ENCODE measurements around the gene PEX5L.
A peak's percentile ranks its signal among the peaks of the same experiment; 100 is the strongest.

PEX5L gene

GRCh38 chr3:179955286-179955685 lies 81.5 kb downstream of the PEX5L start:
- no peak for DNase-seq

- no peak for DNase-seq
Observed at GRCh38 chr3:179953993-179954870, 82.5 kb downstream of the PEX5L start.

DNA sequence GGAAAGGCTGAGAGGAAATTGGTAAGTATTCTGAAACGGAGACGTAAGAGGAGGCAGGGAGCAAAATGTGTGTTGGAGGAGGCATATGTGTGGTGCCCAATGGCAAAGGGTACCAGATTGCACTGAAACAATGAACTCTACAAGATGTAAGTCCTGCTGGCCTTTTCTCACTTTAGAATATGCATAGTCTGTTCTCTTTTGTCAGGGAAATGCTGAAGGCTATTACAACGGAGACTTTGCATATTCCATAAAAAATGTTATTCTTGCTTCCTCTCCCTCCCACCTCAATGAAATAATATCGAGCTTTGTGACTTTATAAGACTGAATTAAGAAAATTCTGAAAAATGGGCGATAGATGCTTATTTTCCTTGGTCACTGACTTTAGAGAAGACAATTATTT lies 85.9 kb downstream of the PEX5L start:
- DNase-seq: no peak

DNA sequence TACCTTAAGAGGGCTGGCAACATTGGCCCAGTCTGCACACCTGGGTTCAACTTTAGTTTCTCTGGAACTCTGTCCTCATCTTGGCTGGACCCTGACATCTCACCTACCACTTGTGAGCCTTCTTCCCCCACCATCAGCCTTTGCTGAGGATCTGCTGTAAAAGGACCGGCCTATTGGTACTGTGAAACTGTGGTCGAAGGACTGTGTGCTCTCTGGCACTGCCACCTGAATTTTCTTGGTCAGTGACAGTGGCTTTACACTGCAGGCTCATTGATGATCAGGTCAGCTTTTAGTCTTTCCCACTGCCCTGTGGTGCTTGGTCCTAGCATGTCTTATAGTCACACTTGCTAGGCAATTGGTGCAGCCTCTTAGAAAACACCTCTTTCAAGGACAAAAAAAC lies 86.9 kb downstream of the PEX5L start:
- DNase-seq: no peak

DNA sequence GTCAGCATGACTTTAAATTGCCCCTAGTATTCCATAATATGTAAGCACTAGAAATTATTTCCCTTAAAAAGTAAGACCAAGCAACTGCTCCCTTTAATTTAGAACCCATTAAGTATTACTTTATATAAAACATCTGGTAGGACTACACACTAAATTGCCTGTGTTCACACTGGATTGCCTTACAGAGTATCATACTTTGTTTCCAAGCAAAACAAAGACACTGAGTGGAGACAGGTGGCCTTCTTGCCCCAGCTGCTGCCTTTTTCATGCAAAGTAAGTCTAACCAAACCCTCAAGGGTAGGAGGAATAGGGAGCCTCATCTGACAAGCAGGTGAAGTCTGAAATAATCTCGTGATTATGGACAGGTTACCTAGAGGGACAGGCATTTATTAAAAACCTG lies 87.3 kb downstream of the PEX5L start:
- peak; percentile 89 for DNase-seq

- DNase-seq: no peak
Observed at GRCh38 chr3:179948740-179949139, 88.0 kb downstream of the PEX5L start.

DNA sequence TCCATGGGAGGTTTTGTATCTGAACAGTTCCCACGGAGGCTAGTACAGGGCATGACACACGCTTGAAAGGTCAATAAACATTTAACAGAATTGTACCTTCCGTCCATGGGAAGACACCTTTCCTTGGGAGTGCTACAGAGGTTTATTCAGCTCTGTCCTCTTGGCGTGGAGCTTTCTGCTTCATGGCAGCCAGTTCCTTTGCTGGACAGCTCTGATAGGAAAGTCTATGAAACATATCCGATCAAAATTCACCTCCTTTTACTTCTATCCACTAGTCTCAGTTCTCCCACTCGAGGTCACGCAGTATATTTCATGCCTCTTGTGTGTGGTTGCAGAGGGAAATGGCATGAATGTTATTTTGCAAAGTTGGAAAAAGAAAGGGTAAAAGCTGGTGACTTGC lies 91.2 kb downstream of the PEX5L start:
- no peak for DNase-seq

GRCh38 chr3:179943117-179943880 lies 93.4 kb downstream of the PEX5L start:
- no peak for DNase-seq

GRCh38 chr3:179942553-179943075 lies 94.1 kb downstream of the PEX5L start:
- no peak for DNase-seq

- no peak for DNase-seq
Observed at GRCh38 chr3:179935710-179936109, 101.0 kb downstream of the PEX5L start.

- DNase-seq: peak; percentile 27
Observed at GRCh38 chr3:179933914-179934313, 102.8 kb downstream of the PEX5L start.

DNA sequence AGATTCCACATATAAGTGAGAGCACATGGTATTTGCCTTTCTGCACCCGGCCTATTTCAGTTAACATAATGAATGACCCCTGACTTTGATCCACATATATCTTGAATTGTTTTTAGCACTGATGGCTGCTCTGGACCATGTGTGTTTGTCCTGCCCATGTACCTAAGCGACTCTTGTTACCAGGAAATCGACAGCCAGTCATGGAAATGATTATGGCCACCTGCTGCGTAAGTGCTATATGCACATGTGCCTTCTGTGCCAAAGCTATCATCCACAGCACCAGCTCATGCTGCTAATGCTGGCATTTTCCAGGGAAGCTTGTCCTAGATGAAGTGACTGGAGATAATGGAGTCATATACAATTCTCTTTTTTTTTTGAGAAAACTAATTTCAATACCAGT lies 103.7 kb downstream of the PEX5L start:
- peak; percentile 93 for DNase-seq

- no peak for DNase-seq
Observed at GRCh38 chr3:179932674-179933073, 104.1 kb downstream of the PEX5L start.

- peak; percentile 52 for DNase-seq
Observed at GRCh38 chr3:179929091-179929529, 107.6 kb downstream of the PEX5L start.

GRCh38 chr3:179927191-179927590 lies 109.5 kb downstream of the PEX5L start:
- no peak for DNase-seq

- no peak for DNase-seq
Observed at GRCh38 chr3:179921951-179922350, 114.8 kb downstream of the PEX5L start.

- no peak for DNase-seq
Observed at GRCh38 chr3:179921500-179921899, 115.2 kb downstream of the PEX5L start.

DNA sequence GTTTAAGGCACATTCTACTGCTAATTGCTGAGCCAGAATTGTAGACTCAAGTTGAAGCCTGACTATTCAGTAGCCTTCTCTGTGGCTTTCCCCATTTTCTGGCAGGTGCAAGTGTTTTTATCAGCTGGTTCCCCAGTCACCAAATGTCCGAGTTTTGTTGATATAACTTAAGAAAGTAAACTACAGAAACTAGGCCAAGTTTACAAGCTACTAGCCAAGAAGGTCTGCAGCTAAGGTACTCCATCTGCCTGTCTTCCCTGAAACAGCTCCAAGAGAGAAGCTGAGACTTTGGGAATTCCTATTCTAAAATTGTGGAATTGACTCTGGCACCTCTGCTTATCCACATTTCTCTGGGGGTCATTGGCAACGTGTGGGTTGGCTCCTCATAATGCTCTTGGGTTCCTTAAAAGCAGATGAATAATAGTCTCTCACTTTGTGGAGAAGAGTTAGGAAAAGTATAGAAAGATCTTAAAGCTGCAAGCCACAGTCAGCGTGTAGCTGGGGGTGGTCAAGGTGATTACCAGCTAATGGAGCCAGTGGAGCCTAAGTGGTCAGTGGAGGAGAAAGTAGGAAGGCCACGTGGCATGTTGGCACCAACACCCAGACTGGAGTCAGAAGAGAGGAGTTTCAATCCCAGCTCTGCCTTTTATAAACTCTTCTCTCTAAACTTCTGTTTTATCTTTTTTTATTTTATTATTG lies 128.8 kb downstream of the PEX5L start:
- DNase-seq: no peak

GRCh38 chr3:179902061-179902460 lies 134.7 kb downstream of the PEX5L start:
- no peak for DNase-seq

DNA sequence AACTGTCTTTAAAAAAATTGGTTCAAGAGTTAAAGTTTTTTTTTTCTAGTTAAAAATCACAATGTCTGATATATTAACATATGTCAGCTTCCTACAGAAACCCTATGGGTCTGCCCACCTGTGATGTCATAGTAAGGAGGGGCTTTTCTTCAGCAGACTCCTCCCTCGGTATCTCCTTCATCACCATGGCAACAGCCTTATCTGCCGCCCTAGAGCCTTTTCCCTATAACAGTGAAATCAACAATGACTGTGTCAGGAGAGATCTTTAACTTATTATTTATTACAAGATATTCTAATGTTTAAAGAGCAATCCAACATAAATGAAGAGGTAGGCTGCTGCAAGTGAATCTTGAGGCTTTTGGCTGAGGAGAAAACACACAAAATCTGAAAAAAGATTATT lies 138.7 kb downstream of the PEX5L start:
- DNase-seq: no peak

DNA sequence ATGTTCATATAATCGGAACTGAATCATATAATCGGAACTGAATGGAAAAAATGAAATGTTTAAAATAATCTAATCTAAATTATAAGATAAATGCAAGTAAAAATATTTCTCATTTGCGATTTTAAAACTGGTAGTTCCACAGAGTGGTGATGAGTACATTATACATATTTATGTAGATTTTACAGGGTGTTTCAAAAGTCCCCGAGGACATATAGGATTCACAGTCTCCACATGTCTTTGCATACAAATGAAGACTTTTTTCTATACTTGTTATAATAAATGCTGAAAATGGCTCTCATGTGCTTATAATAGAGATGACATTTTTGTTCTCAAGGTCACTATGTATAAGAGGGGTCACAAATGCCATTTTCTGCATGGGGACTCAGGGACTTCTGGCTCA lies 139.5 kb downstream of the PEX5L start:
- DNase-seq: no peak

GRCh38 chr3:179896507-179896906 lies 140.2 kb downstream of the PEX5L start:
- no peak for DNase-seq

GRCh38 chr3:179895330-179895729 lies 141.4 kb downstream of the PEX5L start:
- DNase-seq: no peak
